Measurements from ENCODE around the gene ATXN3.

ATXN3 gene

GRCh38 chr14:92103363-92103989 lies 2.9 kb downstream of the ATXN3 start:
- Histone ChIP-seq H3K4me1 (ENCODE audit: low read depth, poor library complexity, severe bottlenecking) (peaks cover 2% of the 10 kb centered on the region), H3K36me3 (ENCODE audit: insufficient read depth) (no peaks in the 10 kb centered on the region), H3K79me2 (ENCODE audit: insufficient read depth, low read depth) (peaks cover 24% of the 10 kb centered on the region; the same call in 1 of the 2 replicates), H3K4me3 (IDR thresholded peaks at IDR 0.05; ENCODE audit: insufficient read depth, low read depth, low read length) (no peak overlapping the region), H3K27me3 (ENCODE audit: insufficient read depth, low read depth) (no peaks in the 10 kb centered on the region), H3K27ac (no peak overlapping the region), H3K9ac (no peak overlapping the region), H3K4me2 (no peak overlapping the region), H4K20me1 (ENCODE audit: insufficient read depth) (no peaks in the 10 kb centered on the region), H2AFZ (ENCODE audit: low read depth) (no peak overlapping the region)
- TF ChIP-seq CTCF (conservative IDR thresholded peaks at IDR 0.05; ENCODE audit: low read depth, low read length): no peak

- H3K79me2 ChIP-seq (ENCODE audit: insufficient read depth, low read depth): peaks cover 21% of the 10 kb centered on the region; the same call in 1 of the 2 replicates
- H3K4me2 ChIP-seq: no peak overlapping the region
These were observed 6.6 kb downstream of the ATXN3 start for GRCh38 chr14:92099802-92100201.

GRCh38 chr14:92093320-92093719 lies 13.1 kb downstream of the ATXN3 start:
- no peak for TF ChIP-seq CTCF (conservative IDR thresholded peaks at IDR 0.05; ENCODE audit: low read depth, low read length)
- Histone ChIP-seq H3K27ac (no peak overlapping the region), H3K4me2 (no peak overlapping the region), H2AFZ (ENCODE audit: low read depth) (no peak overlapping the region), H4K20me1 (ENCODE audit: insufficient read depth) (no peaks in the 10 kb centered on the region), H3K4me3 (IDR thresholded peaks at IDR 0.05; ENCODE audit: insufficient read depth, low read depth, low read length) (no peak overlapping the region), H3K27me3 (ENCODE audit: insufficient read depth, low read depth) (no peaks in the 10 kb centered on the region), H3K4me1 (ENCODE audit: low read depth, poor library complexity, severe bottlenecking) (no peaks in the 10 kb centered on the region), H3K79me2 (ENCODE audit: insufficient read depth, low read depth) (no peaks in the 10 kb centered on the region), H3K36me3 (ENCODE audit: insufficient read depth) (no peaks in the 10 kb centered on the region), H3K9ac (no peak overlapping the region)

More at GRCh38 chr14:92099802-92100201, 6.6 kb downstream of the ATXN3 start:
- Histone ChIP-seq H3K4me3 (IDR thresholded peaks at IDR 0.05; ENCODE audit: insufficient read depth, low read depth, low read length) (no peak overlapping the region), H3K4me1 (ENCODE audit: low read depth, poor library complexity, severe bottlenecking) (no peaks in the 10 kb centered on the region), H3K27ac (no peak overlapping the region), H3K36me3 (ENCODE audit: insufficient read depth) (no peaks in the 10 kb centered on the region), H3K27me3 (ENCODE audit: insufficient read depth, low read depth) (no peaks in the 10 kb centered on the region), H2AFZ (ENCODE audit: low read depth) (no peak overlapping the region), H4K20me1 (ENCODE audit: insufficient read depth) (no peaks in the 10 kb centered on the region), H3K9ac (no peak overlapping the region)
- no peak for TF ChIP-seq CTCF (conservative IDR thresholded peaks at IDR 0.05; ENCODE audit: low read depth, low read length)

- no peaks in the 10 kb centered on the region for H3K36me3 ChIP-seq (ENCODE audit: insufficient read depth)
These were observed 17.9 kb downstream of the ATXN3 start for GRCh38 chr14:92088494-92088893.

More at GRCh38 chr14:92088494-92088893, 17.9 kb downstream of the ATXN3 start:
- Histone ChIP-seq H2AFZ (ENCODE audit: low read depth) (no peak overlapping the region), H4K20me1 (ENCODE audit: insufficient read depth) (no peaks in the 10 kb centered on the region), H3K27me3 (ENCODE audit: insufficient read depth, low read depth) (no peaks in the 10 kb centered on the region), H3K9ac (no peak overlapping the region), H3K4me1 (ENCODE audit: low read depth, poor library complexity, severe bottlenecking) (no peaks in the 10 kb centered on the region), H3K27ac (no peak overlapping the region), H3K4me3 (IDR thresholded peaks at IDR 0.05; ENCODE audit: insufficient read depth, low read depth, low read length) (no peak overlapping the region), H3K4me2 (no peak overlapping the region), H3K79me2 (ENCODE audit: insufficient read depth, low read depth) (no peaks in the 10 kb centered on the region)
- TF ChIP-seq CTCF (conservative IDR thresholded peaks at IDR 0.05; ENCODE audit: low read depth, low read length): no peak

Measured in KMS-11 (cell line).